Neural cell (in vitro differentiated cells): ENCODE results near the gene MTHFD1.

Source experiments
- MXI1 ChIP-seq: fragments of 450-650 bp; conservative IDR thresholded peaks from 2 replicates; pipeline ENCODE4 v1.6.1; 2014; ENCODE audit warnings: antibody characterized with exemption, mild to moderate bottlenecking; ENCODE audit not compliant: poor library complexity, severe bottlenecking
- POLR2AphosphoS5 ChIP-seq: IDR thresholded peaks from 2 replicates; pipeline ENCODE4 v1.6.1; 2012
- RAD21 ChIP-seq: fragments of 450-650 bp; conservative IDR thresholded peaks from 2 replicates; pipeline ENCODE4 v1.6.1; 2014; ENCODE audit warnings: antibody characterized with exemption, mild to moderate bottlenecking, moderate library complexity
- REST ChIP-seq: IDR thresholded peaks from 2 replicates; pipeline ENCODE4 v1.6.1; 2012; ENCODE audit warnings: borderline replicate concordance
- TF ChIP-seq, protein P1 (sequence below): fragments of 450-650 bp; IDR thresholded peaks from 2 replicates; pipeline ENCODE4 v1.5.1; 2014; ENCODE audit warnings: antibody characterized with exemption, mild to moderate bottlenecking, moderate library complexity; ENCODE audit not compliant: poor library complexity, severe bottlenecking

- no peak for TF ChIP-seq POLR2AphosphoS5
- TF ChIP-seq MXI1 = no peak
- TF ChIP-seq, protein P1, sequence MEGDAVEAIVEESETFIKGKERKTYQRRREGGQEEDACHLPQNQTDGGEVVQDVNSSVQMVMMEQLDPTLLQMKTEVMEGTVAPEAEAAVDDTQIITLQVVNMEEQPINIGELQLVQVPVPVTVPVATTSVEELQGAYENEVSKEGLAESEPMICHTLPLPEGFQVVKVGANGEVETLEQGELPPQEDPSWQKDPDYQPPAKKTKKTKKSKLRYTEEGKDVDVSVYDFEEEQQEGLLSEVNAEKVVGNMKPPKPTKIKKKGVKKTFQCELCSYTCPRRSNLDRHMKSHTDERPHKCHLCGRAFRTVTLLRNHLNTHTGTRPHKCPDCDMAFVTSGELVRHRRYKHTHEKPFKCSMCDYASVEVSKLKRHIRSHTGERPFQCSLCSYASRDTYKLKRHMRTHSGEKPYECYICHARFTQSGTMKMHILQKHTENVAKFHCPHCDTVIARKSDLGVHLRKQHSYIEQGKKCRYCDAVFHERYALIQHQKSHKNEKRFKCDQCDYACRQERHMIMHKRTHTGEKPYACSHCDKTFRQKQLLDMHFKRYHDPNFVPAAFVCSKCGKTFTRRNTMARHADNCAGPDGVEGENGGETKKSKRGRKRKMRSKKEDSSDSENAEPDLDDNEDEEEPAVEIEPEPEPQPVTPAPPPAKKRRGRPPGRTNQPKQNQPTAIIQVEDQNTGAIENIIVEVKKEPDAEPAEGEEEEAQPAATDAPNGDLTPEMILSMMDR = no peak
- TF ChIP-seq REST = no peak
- no peak for TF ChIP-seq RAD21
Observed at GRCh38 chr14:64461221-64461620, 73.1 kb downstream of the MTHFD1 start.
